GM18909 (cell line): Measurements from ENCODE around the gene TRIM32.
"Not testable (repeated sequence)": the region's sequence is repeated elsewhere in the genome, so short reads cannot be mapped to it uniquely, and the experiment has no call there.

ENCODE experiments used
- ATAC-seq: cut with Tn5 transposase; IDR thresholded peaks from one replicate; pipeline ENCODE4 v1.9.1; 2021; ENCODE audit warnings: mild to moderate bottlenecking; ENCODE audit not compliant: unreplicated experiment, poor library complexity

Gene TRIM32

DNA sequence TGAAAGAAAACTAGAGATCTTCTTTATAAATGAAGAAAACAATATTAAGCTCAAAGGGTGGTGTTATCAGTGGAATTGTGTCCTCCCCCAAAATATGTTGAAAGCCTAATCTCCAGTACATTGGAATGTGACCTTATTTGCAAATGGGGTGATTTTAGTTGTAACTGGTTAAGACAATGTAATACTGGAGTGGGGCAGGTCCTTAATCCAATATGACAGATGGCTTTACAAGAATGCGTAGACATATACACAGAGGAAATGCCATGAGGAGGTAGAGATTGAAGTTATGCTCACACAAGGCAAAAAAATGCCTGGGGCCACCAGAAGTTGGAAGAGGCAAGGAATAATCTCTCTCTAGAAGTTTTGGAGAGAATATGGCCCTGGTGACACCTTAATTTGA, 13.7 kb upstream of the TRIM32 start:
- ATAC-seq, result no peak

DNA sequence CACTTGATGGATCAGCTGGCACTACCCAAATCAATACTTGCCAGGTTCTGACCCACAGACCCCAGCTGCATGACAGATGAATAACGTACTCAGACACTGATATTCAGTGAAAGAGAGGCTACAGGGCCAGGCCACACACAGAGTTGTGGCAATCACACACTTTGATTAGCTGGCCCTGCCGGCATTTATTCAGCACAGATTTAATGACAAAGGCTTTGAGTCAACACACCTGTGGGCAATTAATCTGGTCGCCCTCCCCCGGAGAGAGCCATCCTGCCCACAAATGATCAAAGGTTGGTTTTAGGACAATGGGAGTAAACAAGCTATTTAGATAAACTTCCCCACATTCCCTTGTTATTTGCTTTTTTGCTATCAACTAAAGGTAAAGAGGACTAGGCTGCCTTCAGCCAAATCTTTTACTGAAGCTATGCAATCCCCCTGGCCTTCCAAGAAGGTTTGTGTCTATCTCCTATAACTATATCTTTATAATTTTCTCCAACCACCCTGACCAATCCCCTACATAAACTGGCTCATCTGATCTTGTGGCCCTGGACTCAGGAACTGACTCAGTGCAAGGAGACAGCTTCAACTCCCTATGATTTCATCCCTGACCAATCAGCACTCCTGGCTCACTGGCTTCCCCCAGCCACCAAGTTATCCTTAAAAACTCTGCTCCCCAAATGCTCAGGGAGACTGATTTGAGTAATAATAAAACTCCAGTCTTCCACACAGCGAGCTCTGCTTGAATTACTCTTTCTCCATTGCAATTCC, 12.7 kb upstream of the TRIM32 start:
- no peak for ATAC-seq

DNA sequence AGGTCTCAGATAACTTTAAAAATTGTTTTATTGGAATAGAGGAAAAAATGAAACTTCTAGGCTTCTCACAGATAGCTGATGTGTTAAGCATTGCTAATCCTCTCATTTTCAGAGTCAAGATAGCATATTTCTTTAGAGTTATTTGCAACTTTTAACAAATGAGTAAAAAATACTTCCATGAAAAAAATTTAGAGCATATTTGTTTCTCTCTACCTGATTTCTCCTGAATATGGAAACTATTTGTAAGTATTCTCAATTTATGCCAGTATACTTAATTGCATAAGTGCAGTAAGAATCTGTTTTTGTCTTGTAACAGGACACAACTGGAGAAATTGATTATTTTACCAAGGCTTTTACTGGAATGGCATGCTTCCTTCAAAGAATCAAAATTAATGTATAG, 3.6 kb upstream of the TRIM32 start:
- no peak for ATAC-seq

DNA sequence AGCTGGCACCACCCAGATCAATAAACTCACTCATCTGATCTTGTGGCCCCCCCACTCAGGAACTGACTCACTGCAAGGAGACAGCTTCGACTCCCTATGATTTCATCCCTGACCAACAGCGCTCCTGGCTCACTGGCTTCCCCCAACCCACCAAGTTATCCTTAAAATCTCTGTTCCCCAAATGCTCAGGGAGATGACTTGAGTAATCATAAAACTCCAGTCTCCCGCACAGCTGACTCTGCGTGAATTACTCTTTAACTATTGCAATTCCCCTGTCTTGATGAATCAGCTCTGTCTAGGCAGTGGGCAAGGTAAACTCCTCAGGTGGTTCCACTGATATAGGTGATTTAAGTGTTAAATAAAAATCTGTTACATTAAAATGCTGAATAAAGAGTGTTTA, 1.9 kb upstream of the TRIM32 start:
- no peak for ATAC-seq

DNA sequence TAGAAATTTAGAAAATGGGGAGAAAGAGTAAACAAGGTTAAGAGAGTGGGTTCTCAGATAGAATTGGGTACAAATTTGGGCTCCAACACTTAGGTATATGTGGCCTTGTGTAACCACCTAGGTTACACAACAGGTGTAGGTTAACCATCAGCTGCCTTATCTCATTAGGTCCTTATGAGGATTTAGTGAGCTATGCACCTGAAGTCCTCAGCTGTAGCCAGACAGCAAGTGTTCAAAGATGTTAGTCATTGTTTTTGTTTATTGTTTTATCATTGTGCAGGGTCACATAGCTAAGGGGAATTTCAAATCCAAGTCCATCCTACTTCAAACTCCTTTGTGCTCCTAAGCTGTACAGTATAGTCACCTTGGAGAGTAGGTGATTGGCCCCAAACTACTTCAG, 970 bp upstream of the TRIM32 start:
- ATAC-seq, result no peak

DNA sequence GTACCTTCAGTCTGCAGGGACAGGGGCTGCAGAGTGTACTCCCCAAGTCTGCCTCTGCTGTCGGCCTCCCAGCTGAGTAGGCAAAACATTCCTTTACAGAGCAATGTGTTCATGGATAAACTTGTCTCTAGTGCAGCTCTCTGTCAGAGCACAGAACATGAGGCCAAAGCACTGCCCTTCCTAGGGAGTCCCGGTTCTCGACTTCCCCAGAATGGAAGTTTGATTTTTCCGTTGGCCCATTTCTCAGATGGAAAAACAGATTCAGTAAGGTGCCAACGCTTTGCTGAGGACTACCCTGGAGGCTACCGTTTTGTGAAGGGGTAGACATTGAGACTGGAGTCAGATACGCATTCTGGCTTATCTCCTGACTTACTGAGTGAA, 422 bp upstream of the TRIM32 start:
- peak; percentile 41 for ATAC-seq

DNA sequence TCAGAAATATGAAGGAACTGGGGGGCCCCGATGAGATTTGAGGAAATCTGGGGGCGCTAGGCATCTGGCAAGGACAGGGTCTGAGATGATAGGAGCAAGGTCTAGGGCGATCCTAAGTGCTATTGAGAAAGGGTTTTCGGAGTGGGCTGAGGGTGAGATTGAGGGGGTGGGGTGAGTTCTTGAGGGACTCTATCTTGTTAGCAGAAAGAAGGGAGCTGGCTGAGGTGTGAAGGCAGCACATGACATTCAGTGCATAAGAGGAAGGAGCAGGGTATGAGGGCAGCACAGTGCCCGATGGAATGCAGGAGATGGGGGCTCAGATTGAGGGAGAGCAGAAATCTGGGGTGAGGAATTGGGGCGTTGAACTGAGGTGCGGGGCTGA, 640 bp downstream of the TRIM32 start:
- peak; percentile 3 for ATAC-seq

DNA sequence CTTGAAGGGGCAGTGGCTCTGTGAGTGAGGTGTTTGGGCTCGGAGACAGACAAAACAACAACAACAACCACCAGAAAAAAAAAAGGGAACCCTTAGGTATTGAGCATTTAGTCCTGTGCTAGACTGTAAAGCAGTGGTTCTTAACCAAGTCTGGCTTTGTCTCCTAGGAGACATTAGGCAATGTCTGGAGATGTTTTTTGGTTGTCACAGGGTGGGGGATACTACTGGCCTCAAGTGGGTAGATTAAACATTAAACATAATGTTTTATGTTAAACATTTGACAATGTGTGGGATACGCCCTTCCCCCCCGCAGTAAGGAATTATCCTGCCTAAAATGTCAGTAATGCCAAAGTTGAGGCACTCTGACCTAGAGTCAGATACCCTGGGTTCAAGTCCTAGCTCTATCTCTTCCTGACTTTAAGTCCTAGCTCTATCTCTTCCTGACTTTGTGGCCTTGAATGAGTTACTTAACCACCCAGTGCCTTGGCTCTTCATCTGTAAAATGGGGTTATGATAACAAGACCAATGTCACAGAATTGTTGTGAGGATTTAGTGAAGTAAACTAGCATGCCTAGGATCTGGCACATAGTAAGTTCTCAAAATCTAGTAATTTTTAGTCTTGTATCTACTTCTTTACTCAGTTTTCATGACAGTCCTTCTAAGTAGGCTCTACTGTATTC, 1.8 kb downstream of the TRIM32 start:
- ATAC-seq, result no peak

DNA sequence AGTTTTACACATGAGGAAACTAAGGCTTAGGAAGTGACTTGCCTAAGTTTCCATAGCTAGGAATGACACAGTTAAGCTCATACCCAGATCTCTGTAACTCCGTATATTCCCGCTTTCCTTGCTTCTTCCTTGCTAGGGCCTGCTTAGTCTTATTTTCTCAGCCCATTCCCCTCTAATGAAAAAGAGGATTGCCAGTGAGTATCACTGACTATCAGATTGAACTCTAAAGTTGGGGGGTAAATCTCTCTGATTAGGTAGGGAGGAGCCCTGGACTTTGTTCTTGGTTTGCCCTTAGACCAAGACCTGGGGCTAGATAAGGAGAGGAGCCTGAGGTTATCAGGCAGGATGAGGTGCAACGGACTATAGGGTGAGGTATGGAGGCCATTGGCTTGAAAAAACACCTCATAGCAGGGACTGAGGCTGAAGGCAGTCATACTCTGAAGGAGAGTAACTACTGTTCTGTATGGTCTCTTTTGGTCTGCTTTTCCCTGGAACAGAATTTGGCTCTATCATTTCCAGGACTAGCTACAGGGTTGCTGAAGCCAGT, 2.5 kb downstream of the TRIM32 start:
- no peak for ATAC-seq

DNA sequence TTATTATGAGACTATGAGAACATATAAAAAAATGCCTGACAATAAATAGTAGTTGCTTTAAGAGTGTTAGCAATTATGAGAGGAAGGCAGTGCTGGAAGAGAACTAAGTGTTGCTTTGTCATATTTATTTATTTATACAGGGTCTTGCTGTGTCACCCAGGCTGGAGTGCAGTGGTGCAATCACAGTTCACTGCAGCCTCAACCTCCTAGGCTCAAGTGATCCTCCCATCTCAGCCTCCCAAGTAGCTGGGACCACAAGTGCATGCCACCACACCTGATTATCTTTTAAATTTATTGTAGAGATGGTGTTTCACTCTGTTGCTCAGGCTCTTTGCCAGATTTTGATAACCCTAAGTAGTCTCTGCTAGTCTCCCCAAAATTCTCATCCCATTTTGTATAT, 3.7 kb downstream of the TRIM32 start:
- ATAC-seq, result not testable (repeated sequence)

DNA sequence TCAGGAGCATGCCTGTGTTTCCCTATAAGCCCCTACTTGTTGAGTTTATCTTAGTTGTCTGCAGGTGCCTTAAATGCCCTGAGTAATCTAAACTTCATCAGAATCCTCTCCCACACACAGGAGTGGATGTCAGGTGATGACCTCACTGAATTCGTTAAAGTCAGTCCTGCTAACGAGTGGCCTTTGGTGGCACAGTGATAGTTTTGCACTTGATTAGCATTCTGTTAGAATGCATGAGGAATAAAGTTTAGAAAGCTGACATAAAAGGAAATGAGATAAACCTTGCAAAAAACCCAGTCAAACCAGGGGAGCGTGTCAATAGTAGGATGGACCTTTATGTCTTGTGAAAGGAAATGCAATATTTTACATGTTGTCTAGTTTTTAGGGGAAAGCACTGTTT, 4.5 kb downstream of the TRIM32 start:
- ATAC-seq, result no peak

DNA sequence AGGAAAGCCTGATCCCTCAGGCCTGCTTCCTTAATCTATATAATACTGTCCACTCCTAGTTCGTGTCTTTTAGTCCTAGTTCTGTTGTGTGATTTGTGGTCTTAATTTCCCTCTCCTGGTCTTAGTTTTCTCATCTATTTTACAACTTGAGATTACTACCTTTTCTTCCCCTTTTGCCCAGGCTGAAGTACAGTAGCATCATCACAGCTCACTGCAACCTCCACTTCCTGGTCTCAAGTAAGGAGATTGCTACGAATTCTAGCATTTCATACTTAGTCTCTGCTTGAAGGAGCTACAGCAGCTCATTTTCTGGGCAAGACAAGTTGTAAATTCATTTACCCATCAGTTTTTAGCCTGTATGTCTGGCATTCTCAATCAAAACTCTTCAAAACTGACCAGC, 5.5 kb downstream of the TRIM32 start:
- no peak for ATAC-seq

DNA sequence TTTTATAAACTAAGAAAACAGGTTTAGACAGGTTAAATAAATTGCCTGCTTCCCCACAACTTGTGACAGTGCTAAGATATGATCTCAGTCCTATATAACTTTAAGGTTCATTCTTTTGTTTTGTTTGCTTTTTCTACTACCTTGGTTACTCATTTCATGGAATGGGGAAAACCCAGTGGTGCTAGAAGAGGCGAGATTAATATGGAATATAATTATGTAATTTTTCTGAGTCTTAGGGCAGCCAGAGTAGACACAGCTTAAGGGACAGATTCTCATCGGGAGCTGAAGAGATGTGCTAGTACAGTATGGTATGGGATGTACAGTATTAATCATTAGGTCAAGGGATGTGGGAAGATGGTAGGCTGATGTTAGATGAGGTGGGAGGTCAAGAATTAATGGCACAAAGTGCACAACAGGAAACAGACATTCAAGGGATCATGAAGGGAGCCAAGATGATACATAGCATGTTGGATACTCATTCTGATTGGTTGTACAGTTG, 6.2 kb downstream of the TRIM32 start:
- no peak for ATAC-seq

DNA sequence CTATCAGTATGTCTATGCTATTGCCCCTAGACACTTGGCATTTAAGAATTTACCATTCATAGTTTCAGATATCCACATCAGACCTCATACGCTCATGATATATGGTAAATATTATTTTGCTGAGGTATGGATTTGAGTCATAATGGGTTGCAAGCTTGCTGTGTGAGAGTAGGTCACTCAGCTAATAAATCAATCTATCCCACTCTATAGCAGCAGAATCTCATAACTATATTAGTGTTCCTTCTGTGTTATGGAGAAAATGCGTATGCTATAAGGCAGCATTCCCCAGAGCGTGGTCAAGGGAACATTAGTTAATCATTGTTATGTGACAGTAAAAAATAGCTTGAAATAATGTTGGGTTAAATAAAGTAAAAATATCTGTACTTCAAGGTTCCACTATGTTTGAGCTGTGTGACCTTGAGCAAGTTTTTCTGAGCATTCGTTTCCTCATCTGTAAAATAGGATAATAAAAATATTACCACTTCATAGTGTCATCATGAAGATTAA, 7.7 kb downstream of the TRIM32 start:
- ATAC-seq, result no peak

DNA sequence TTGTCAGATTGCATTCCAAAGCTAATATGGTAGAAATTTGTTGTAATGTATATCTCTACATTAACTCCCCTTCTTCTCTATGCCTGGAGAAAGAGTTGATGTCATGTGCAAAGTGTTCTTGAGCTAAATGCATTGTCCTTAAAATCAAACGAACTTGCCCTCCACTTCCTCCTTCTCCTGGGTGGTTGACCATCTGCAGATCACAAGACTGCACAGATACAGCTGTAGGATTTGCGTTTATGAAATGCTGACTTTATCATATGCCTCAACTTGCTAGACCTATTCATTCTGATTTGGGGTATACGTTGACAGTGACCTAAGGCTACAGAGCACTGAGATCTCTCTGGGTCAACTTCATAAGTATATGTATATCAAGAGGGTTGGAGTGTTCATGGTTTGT, 8.3 kb downstream of the TRIM32 start:
- no peak for ATAC-seq

DNA sequence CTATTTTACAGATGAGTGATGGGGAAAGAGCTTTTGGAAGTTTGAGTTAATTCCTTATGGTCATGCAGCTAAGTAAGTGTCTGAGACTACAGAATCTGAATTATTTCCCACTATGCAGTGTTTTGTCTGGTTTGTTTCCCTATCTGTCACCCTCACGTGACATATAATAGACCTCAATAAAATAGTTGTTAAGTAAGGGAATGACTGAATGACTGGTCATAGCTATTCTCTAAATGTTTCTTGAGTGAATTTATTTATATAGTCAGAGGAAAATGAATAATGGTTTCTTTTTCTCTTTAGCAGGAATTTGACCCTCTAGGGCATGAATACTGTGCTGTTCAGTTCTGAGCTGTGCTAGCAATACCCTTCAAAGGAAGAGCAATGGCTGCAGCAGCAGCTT, 10.3 kb downstream of the TRIM32 start:
- ATAC-seq, result no peak

DNA sequence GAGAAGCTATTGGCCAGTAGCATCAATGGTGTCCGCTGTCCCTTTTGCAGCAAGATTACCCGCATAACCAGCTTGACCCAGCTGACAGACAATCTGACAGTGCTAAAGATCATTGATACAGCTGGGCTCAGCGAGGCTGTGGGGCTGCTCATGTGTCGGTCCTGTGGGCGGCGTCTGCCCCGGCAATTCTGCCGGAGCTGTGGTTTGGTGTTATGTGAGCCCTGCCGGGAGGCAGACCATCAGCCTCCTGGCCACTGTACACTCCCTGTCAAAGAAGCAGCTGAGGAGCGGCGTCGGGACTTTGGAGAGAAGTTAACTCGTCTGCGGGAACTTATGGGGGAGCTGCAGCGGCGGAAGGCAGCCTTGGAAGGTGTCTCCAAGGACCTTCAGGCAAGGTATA, 10.8 kb downstream of the TRIM32 start:
- ATAC-seq, result no peak

DNA sequence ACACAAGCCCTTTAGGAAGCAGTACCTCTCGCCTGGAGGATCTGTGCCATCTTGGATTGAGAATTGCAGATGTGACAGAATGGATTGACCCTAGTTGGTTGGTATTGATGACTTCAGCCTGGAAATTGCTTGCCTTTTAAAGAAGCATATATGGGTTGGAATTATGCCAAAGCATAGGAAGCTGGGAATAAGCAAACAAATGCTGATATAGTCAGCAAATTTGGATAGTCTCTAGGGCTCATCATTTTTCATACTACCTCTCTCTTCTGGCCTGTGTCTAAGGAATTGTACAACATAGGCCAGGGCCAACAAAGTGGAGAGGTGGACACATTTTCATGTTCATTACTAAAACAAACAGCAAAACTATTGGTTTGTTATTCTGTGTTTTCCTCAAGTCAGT, 13.2 kb downstream of the TRIM32 start:
- no peak for ATAC-seq

DNA sequence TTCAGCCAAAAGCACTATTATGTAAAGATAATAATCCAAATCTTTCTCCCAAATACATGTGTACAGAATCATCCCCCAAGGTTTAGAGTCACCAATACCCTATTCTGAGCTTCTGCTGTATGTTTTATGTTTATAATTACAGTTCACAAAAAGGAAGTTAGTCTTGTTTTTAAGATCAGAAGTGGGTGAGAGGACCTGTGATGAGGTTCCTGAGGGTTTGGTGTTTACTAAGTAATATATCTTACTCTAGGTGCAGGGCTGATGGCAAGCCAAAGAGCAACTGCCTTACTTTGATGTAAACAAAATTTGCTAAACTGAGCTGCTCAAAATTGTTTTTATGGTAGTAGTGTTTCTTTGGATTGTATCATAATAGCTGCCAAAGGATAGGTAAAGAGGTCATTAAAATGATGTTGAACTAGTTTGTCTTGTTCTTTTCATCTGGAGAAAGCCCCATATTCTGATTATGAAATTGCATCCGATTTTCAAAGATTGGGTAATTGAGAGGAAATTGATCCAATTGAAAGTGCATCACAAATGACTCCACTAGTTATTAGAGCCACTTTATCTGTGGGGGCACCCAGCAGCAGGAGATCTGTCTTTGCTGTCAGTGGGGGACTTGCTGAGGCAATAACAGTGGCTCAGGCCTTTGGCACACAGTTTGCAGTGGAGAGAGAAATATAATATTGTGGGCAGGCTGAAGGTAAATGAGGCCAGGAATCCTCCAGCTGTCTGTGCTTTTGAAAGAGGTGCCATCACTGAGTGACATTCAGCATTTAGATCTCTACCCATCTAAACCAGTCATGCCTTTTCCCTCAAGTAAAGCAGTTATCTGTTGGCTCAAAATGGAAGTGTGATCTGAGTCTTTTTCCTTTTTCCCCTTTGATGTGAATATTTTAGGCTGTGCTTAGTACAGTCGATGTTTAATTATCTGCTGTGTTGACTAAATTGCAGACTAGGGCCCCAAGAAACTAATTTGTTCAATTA, 14.1 kb downstream of the TRIM32 start:
- ATAC-seq, result no peak

DNA sequence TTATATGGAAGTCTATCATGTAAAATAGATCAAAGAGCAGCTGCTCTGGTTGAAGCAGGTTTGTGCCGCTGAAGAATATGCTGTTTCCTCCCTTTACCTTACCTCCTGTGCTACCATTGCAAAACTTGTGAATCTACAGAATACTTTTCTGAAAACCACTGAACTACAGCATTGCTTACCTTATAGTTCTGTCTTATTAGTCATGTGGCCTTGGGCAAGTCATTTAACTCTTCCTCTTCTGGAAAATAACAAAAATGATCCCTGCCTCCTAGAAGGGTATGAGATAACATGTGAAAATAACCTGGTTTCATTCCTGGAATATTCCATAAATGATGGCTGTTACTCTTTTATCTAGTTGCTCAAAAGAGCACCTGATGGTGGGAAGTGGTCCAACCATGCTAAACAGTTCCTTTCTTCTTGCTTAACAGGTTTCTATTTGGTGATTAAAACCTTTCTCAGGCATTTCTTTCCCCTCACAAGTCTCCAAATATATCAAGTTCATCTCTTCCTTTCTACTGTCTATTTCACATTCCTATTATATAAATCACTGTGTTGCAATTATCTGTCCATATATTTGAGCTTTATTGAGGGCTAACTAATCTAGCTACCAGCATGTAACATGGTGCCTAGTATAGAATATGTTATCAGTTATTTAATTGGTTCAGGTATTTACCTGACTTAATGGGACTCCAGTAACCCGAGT, 15.0 kb downstream of the TRIM32 start:
- no peak for ATAC-seq
